AG09309 (cell line): ENCODE measurements around the gene CD58.
A peak's percentile ranks its signal among the peaks of the same experiment; 100 is the strongest.

Experiments used
- DNase-seq: peaks from one replicate; pipeline ENCODE4 v3.0.0-alpha.2; 2010; ENCODE audit warnings: low read depth
- H3K4me3 ChIP-seq: 2 replicates; pipeline ENCODE4 v1.5.1; 2011; ENCODE audit warnings: mild to moderate bottlenecking, low read depth, low read length, moderate library complexity; ENCODE audit not compliant: control insufficient read depth
- CTCF ChIP-seq: IDR thresholded peaks from 2 replicates; pipeline ENCODE4 v1.5.1; 2011; ENCODE audit warnings: mild to moderate bottlenecking, low read depth, low read length, inconsistent platforms; ENCODE audit not compliant: insufficient read depth, control insufficient read depth; ENCODE audit errors: missing control alignments

The CD58 gene

GRCh38 chr1:116511459-116512019 is 59.3 kb downstream of the CD58 start:
- no peak for TF ChIP-seq CTCF
- no peak for DNase-seq
- H3K4me3 ChIP-seq = no peak overlapping the region

- H3K4me3 ChIP-seq = no peak overlapping the region
- DNase-seq = no peak
- no peak for TF ChIP-seq CTCF
Observed at GRCh38 chr1:116510361-116510760, 60.5 kb downstream of the CD58 start.

GRCh38 chr1:116508984-116509980 is 61.5 kb downstream of the CD58 start:
- TF ChIP-seq CTCF = no peak
- peak; percentile 68 for DNase-seq
- no peak overlapping the region for H3K4me3 ChIP-seq

GRCh38 chr1:116508085-116508983 is 62.5 kb downstream of the CD58 start:
- TF ChIP-seq CTCF = no peak
- no peak for DNase-seq
- no peak overlapping the region for H3K4me3 ChIP-seq

GRCh38 chr1:116507631-116508030 is 63.2 kb downstream of the CD58 start:
- no peak overlapping the region for H3K4me3 ChIP-seq
- TF ChIP-seq CTCF = no peak
- no peak for DNase-seq
